Measurements from ENCODE around the gene FRMD1. TPM values are rescaled to one million over a fixed set of nuclear protein-coding genes. Genes with fewer than 3 reads are reported as not detected.

The FRMD1 gene
- total RNA-seq, 3 donors from 2014 or later: 0.29 to 0.96 (median 0.66) TPM

DNA sequence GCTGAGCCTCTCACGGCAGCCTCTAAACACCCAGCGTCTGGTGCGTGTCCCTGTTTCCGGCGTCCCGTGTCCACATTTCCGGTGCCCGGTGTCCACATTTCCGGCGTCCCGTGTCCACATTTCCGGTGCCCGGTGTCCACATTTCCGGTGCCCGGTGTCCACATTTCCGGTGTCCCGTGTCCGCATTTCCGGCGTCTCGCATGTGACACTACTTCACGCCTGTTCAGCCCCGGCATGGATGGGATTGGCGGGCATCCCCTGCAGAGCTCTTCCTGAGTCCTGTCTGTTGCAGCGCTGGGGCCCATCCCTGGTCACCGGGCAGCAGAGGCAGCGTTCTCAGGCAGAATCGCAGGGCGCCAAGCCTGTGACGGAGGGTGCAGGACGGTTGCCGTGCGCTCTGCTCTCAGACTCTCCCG lies 3.2 kb downstream of the FRMD1 start:
- no peaks in the 10 kb centered on the region for H3K36me3 ChIP-seq
- intact Hi-C loops (cut with DNase I; ENCODE audit: low total_unique reads): loop anchor here (5.0 kb wide), 1 partner anchor 1127 kb away; no protein-coding TSS in a partner anchor
- H3K27me3 ChIP-seq: no peaks in the 10 kb centered on the region
- H3K4me3 ChIP-seq: no peak overlapping the region
- no peak for TF ChIP-seq CTCF (IDR thresholded peaks at IDR 0.05)
- no peak for TF ChIP-seq POLR2A (IDR thresholded peaks at IDR 0.05)
- TF ChIP-seq POLR2AphosphoS5 (IDR thresholded peaks at IDR 0.05): no peak
- H3K4me1 ChIP-seq: no peaks in the 10 kb centered on the region
- H3K9me3 ChIP-seq: no peaks in the 10 kb centered on the region
- no peak overlapping the region for H3K27ac ChIP-seq
- DNase-seq (ENCODE audit: low spot score in 2 of 2): no peak

- no peaks in the 10 kb centered on the region for H3K9me3 ChIP-seq
- no peak for DNase-seq (ENCODE audit: low spot score in 2 of 2)
- TF ChIP-seq POLR2AphosphoS5 (IDR thresholded peaks at IDR 0.05): no peak
- no peak for TF ChIP-seq CTCF (IDR thresholded peaks at IDR 0.05)
- TF ChIP-seq POLR2A (IDR thresholded peaks at IDR 0.05): no peak
- no peak overlapping the region for H3K4me3 ChIP-seq
- H3K27ac ChIP-seq: no peak overlapping the region
- H3K36me3 ChIP-seq: no peaks in the 10 kb centered on the region
- H3K27me3 ChIP-seq: no peaks in the 10 kb centered on the region
- H3K4me1 ChIP-seq: no peaks in the 10 kb centered on the region
- intact Hi-C loops (cut with DNase I; ENCODE audit: low total_unique reads): loop anchor here (5.0 kb wide), 1 partner anchor 1127 kb away; no protein-coding TSS in a partner anchor
Measured at GRCh38 chr6:168075216-168075615, 3.8 kb downstream of the FRMD1 start.

DNA sequence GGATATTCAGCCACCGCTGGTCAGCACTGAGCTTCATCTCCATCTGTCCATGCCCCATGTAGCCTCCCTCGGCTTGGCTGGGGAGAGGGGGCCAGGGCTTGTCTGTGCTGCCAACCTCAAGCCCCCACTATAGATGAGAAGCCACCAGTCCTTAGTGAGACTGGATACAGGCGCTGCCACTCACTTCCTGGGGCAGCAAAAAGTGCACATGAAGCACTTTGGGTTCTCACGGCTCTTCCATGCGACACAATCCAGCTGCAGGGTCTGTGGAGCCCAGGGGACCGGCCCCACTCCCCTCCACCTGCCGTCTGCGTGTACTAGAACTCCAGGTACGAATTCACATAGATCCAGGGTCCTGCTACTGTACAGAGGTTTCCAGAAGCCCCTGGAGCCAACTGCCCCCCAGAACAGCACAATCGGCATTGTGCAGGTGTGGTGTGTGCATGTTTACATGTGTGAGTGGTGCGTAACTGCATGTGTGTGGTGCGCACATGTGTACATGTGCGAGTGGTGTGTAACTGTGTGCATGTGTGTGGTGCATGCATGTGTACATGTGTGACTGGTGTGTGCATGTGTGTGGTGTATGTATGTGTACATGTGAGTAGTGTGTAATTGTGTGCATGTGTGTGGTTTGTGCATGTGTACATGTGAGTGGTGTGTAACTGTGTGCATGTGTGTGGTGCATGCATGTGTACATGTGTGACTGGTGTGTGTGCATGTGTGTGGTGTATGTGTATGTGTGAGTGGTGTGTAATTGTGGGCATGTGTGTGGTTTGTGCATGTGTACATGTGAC lies 4.9 kb downstream of the FRMD1 start:
- Histone ChIP-seq H3K4me3 (no peak overlapping the region), H3K27me3 (no peaks in the 10 kb centered on the region), H3K27ac (no peak overlapping the region), H3K9me3 (no peaks in the 10 kb centered on the region), H3K36me3 (no peaks in the 10 kb centered on the region), H3K4me1 (no peaks in the 10 kb centered on the region)
- no peak for DNase-seq (ENCODE audit: low spot score in 2 of 2)
- TF ChIP-seq CTCF (IDR thresholded peaks at IDR 0.05) (no peak), POLR2A (IDR thresholded peaks at IDR 0.05) (no peak), POLR2AphosphoS5 (IDR thresholded peaks at IDR 0.05) (no peak)
- intact Hi-C loops (cut with DNase I; ENCODE audit: low total_unique reads): no loop called here

- no peak for TF ChIP-seq CTCF (IDR thresholded peaks at IDR 0.05)
- no peak for TF ChIP-seq POLR2A (IDR thresholded peaks at IDR 0.05)
- TF ChIP-seq POLR2AphosphoS5 (IDR thresholded peaks at IDR 0.05): no peak
- Histone ChIP-seq H3K27me3 (no peaks in the 10 kb centered on the region), H3K36me3 (no peaks in the 10 kb centered on the region), H3K9me3 (no peaks in the 10 kb centered on the region), H3K4me3 (no peak overlapping the region), H3K4me1 (no peaks in the 10 kb centered on the region), H3K27ac (no peak overlapping the region)
- intact Hi-C loops (cut with DNase I; ENCODE audit: low total_unique reads): loop anchor here (1.0 kb wide), 1 partner anchor 48 kb away; no protein-coding TSS in a partner anchor
- no peak for DNase-seq (ENCODE audit: low spot score in 2 of 2)
Measured at GRCh38 chr6:168072730-168073129, 6.3 kb downstream of the FRMD1 start.

- Histone ChIP-seq H3K9me3 (no peaks in the 10 kb centered on the region), H3K4me3 (no peak overlapping the region), H3K36me3 (no peaks in the 10 kb centered on the region), H3K27me3 (no peaks in the 10 kb centered on the region), H3K27ac (no peak overlapping the region), H3K4me1 (no peaks in the 10 kb centered on the region)
- TF ChIP-seq POLR2A (IDR thresholded peaks at IDR 0.05) (no peak), CTCF (IDR thresholded peaks at IDR 0.05) (no peak), POLR2AphosphoS5 (IDR thresholded peaks at IDR 0.05) (no peak)
- intact Hi-C loops (cut with DNase I; ENCODE audit: low total_unique reads): loop anchor here (1.0 kb wide), 1 partner anchor 48 kb away; no protein-coding TSS in a partner anchor
- DNase-seq (ENCODE audit: low spot score in 2 of 2): no peak
Measured at GRCh38 chr6:168072261-168072660, 6.8 kb downstream of the FRMD1 start.
